SKM-1 treated with dmso at 0.1 percent for 144 hours (cell line): ENCODE results near the gene BLVRA.
"Not testable (repeated sequence)": the region's sequence is repeated elsewhere in the genome, so short reads cannot be mapped to it uniquely, and the experiment has no call there.

Source experiments
- DNase-seq: peaks from one replicate; lab custom pipeline; 2025; ENCODE audit not compliant: unreplicated experiment; lab: John Stamatoyannopoulos, UW

The BLVRA gene

GRCh38 chr7:43758029-43758821, at the start of gene BLVRA:
Gene BLVRA (plus strand): TSS chr7:43758680. CDS start chr7:43771159, 12,479 bp downstream.
- DNase-seq = peak; percentile 16

- DNase-seq = no peak
Observed at GRCh38 chr7:43711503-43711902, 47.0 kb upstream of the BLVRA start.

- DNase-seq = not testable (repeated sequence)
Observed at GRCh38 chr7:43715966-43716365, 42.5 kb upstream of the BLVRA start.

- DNase-seq = no peak
Observed at GRCh38 chr7:43716598-43716997, 41.9 kb upstream of the BLVRA start.

- peak; percentile 24 for DNase-seq
Observed at GRCh38 chr7:43721193-43721806, 37.2 kb upstream of the BLVRA start.

GRCh38 chr7:43723007-43723341, 35.5 kb upstream of the BLVRA start:
- DNase-seq = no peak

GRCh38 chr7:43725251-43725650, 33.2 kb upstream of the BLVRA start:
- no peak for DNase-seq

- no peak for DNase-seq
Observed at GRCh38 chr7:43726466-43726865, 32.0 kb upstream of the BLVRA start.

GRCh38 chr7:43727003-43727402, 31.5 kb upstream of the BLVRA start:
- no peak for DNase-seq

- DNase-seq = no peak
Observed at GRCh38 chr7:43727494-43727893, 31.0 kb upstream of the BLVRA start.

GRCh38 chr7:43729214-43729923, 29.1 kb upstream of the BLVRA start, which contains the start of gene COA1:
Gene COA1 (minus strand): TSS chr7:43729523. CDS start chr7:43648614, 80,909 bp downstream.
- peak; percentile 85 for DNase-seq

GRCh38 chr7:43729924-43730248, 28.6 kb upstream of the BLVRA start:
- DNase-seq = no peak

GRCh38 chr7:43731494-43731893, 27.0 kb upstream of the BLVRA start:
- DNase-seq = not testable (repeated sequence)

- not testable (repeated sequence) for DNase-seq
Observed at GRCh38 chr7:43734575-43735332, 23.7 kb upstream of the BLVRA start.

GRCh38 chr7:43735403-43735801, 23.1 kb upstream of the BLVRA start:
- DNase-seq = no peak

- DNase-seq = peak; percentile 7
Observed at GRCh38 chr7:43735802-43736603, 22.5 kb upstream of the BLVRA start.

- DNase-seq = no peak
Observed at GRCh38 chr7:43737467-43738127, 20.9 kb upstream of the BLVRA start.

GRCh38 chr7:43742692-43743091, 15.8 kb upstream of the BLVRA start:
- no peak for DNase-seq

- no peak for DNase-seq
Observed at GRCh38 chr7:43747328-43748105, 11.0 kb upstream of the BLVRA start.
